RCC 7860 (cell line): ENCODE results near the gene FAM13A.

ENCODE experiments used
- DNase-seq: peaks from one replicate; pipeline ENCODE4 v3.0.0-alpha.2; 2015; ENCODE audit warnings: low spot score
- FAIRE-seq: peaks from 2 replicates; lab custom pipeline; 2012; peaks lifted over from hg19 to GRCh38; lab: Jason Lieb, UNC

Gene FAM13A

DNA sequence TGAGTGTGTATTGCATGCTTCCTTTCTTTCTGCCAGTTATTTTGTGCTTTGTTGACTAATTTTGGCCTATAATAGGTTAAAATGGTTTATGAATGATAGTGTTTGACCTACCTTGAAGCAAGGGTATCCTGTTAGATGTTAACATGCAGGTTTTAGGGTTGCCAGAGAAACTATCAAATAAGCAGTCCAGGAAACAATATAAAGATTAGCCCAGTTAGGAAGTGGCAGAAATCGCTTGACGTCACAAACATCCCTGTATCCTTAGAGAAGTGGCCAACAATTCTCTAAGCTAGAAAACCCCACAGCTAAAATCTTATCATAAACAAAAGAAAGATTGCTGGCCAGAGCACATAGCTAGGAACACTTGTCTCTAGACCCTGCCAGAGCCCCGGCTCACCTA lies 363.2 kb downstream of the FAM13A start:
- no peak for DNase-seq
- no peak for FAIRE-seq

- peak; percentile 35 for FAIRE-seq
- peak; percentile 40 for DNase-seq
Observed at GRCh38 chr4:88690355-88690754, 366.6 kb downstream of the FAM13A start.

GRCh38 chr4:88681209-88681608 lies 375.8 kb downstream of the FAM13A start:
- FAIRE-seq (no peak), DNase-seq (no peak)
